K562 (cell line): Measurements from ENCODE around the gene GDF15. TPM values are rescaled to one million over a fixed set of nuclear protein-coding genes. Genes with fewer than 3 reads are reported as not detected.
A peak's percentile ranks its signal among the peaks of the same experiment; 100 is the strongest.

Source experiments
- CREB1 ChIP-seq, 2 experiments: sonication (generic) in 1 of 2; formaldehyde crosslinking in 1 of 2; IDR thresholded peaks; 2 replicates each; pipeline versions ENCODE4 v1.6.1 to v1.8.0; 2012 to 2022; ENCODE audit warnings: inconsistent platforms in 1 of 2, mild to moderate bottlenecking in 1 of 2, missing genetic modification reagents in 1 of 2, moderate library complexity in 1 of 2
- E2F3 ChIP-seq: fragments of 250-450 bp; sonication (Bioruptor Pico); IDR thresholded peaks from 2 replicates; pipeline ENCODE4 v1.4.0; 2020; ENCODE audit warnings: mild to moderate bottlenecking
- EP300 ChIP-seq: IDR thresholded peaks from 2 replicates; pipeline ENCODE4 v1.6.1; 2012; ENCODE audit warnings: low read length, improper control_type of control experiment
- HDAC1 ChIP-seq, 2 experiments: fragments of 450-650 bp; IDR thresholded peaks; 2 replicates each; pipeline ENCODE4 v1.6.1; 2016 to 2017; ENCODE audit warnings: inconsistent platforms in 1 of 2, mild to moderate bottlenecking in 1 of 2, moderate library complexity in 1 of 2
- MAZ ChIP-seq, 2 experiments: fragments of 450-650 bp in 1 of 2; sonication (generic) in 1 of 2; formaldehyde crosslinking; IDR thresholded peaks in 1 of 2; conservative IDR thresholded peaks in 1 of 2; 2 replicates each; pipeline versions ENCODE4 v1.4.0 to v1.5.0; 2020; ENCODE audit warnings: mild to moderate bottlenecking in 1 of 2, missing genetic modification reagents in 1 of 2
- MTA3 ChIP-seq: fragments of 450-650 bp; formaldehyde crosslinking; IDR thresholded peaks from 2 replicates; pipeline ENCODE4 v1.6.1; 2017; ENCODE audit warnings: mild to moderate bottlenecking, borderline replicate concordance
- PHB2 ChIP-seq: fragments of 450-650 bp; IDR thresholded peaks from 2 replicates; pipeline ENCODE4 v1.6.1; 2017; ENCODE audit warnings: low read depth
- POLR2AphosphoS5 ChIP-seq: IDR thresholded peaks from 2 replicates; pipeline ENCODE4 v1.6.1; 2011; ENCODE audit warnings: mild to moderate bottlenecking, low read depth, low read length, moderate library complexity; ENCODE audit not compliant: control insufficient read depth, insufficient read depth
- PURB ChIP-seq: sonication (generic); formaldehyde crosslinking; IDR thresholded peaks from 2 replicates; pipeline ENCODE4 v1.9.0; 2021; ENCODE audit warnings: low read depth, mild to moderate bottlenecking, missing genetic modification reagents
- SAFB ChIP-seq: fragments of 200-400 bp; formaldehyde crosslinking; IDR thresholded peaks from 2 replicates; pipeline ENCODE4 v1.6.1; 2017; ENCODE audit warnings: low read depth, low read length, borderline replicate concordance
- SMAD4 ChIP-seq: fragments of 250-450 bp; sonication (Bioruptor Pico); conservative IDR thresholded peaks from 2 replicates; pipeline ENCODE4 v1.8.0; 2021; ENCODE audit warnings: inconsistent platforms, mild to moderate bottlenecking, moderate library complexity
- SNRNP70 ChIP-seq: fragments of 200-400 bp; formaldehyde crosslinking; optimal IDR thresholded peaks from 2 replicates; pipeline ENCODE3; 2017; ENCODE audit warnings: low read depth, low read length
- SP1 ChIP-seq: sonication (generic); formaldehyde crosslinking; IDR thresholded peaks from 2 replicates; pipeline ENCODE4 v1.8.1; 2022; ENCODE audit warnings: mild to moderate bottlenecking, missing genetic modification reagents
- SREBF1 ChIP-seq: fragments of 150-350 bp; IDR thresholded peaks from 2 replicates; pipeline ENCODE4 v1.6.1; 2014; ENCODE audit warnings: antibody characterized with exemption, low read depth, low read length, borderline replicate concordance
- TAF15 ChIP-seq: fragments of 200-400 bp; formaldehyde crosslinking; IDR thresholded peaks from 2 replicates; pipeline ENCODE4 v1.6.1; 2017; ENCODE audit warnings: mild to moderate bottlenecking, low read depth, low read length, moderate library complexity
- TCF3 ChIP-seq: sonication (generic); formaldehyde crosslinking; IDR thresholded peaks from 2 replicates; pipeline ENCODE4 v1.4.0; 2020; ENCODE audit warnings: mild to moderate bottlenecking, missing genetic modification reagents
- ZNF561 ChIP-seq: fragments of 450-650 bp; formaldehyde crosslinking; conservative IDR thresholded peaks from 2 replicates; pipeline ENCODE4 v1.4.0; 2020; ENCODE audit warnings: mild to moderate bottlenecking, moderate library complexity
- polyA plus RNA-seq, 8 experiments: library from polyadenylated mRNA; depleted of rRNA in 4 of 8; stranded (reverse) in 5 of 8; unstranded in 3 of 8; fragments of >200 nt; fragmentation: Nextera tagmentation in 2 of 8; fragmentation: Illumina TruSeq in 1 of 8; extraction: Ambion mirVana in 2 of 8; extraction: Trizol in 1 of 8; gene quantifications; 2 replicates each; pipeline versions ENCODE4 v1.2.1 to v1.2.3, GENCODE V29; 2011 to 2014; ENCODE audit warnings: inconsistent platforms in 1 of 8, missing spikeins in 1 of 8
- total RNA-seq, 7 experiments: library from RNA; depleted of rRNA in 6 of 7; stranded (reverse); fragments of >200 nt in 6 of 7; fragmentation: Illumina TruSeq in 2 of 7; extraction: Trizol in 2 of 7; gene quantifications; 2 replicates each; pipeline versions ENCODE4 v1.2.1 to v1.2.3, GENCODE V29; 2011 to 2021; ENCODE audit warnings: low replicate concordance in 1 of 7
- TF ChIP-seq, protein P1 (sequence below): conservative IDR thresholded peaks from 2 replicates; pipeline ENCODE4 v1.6.1; 2011; ENCODE audit warnings: low read depth, mild to moderate bottlenecking, low read length; ENCODE audit not compliant: control insufficient read depth
- TF ChIP-seq, protein P2 (sequence below), 2 experiments: fragments of 450-650 bp in 1 of 2; IDR thresholded peaks; 2 replicates each; pipeline ENCODE4 v1.6.1; 2011 to 2017; ENCODE audit warnings: low read depth in 2 of 2, antibody characterized with exemption in 1 of 2, borderline replicate concordance in 1 of 2, low read length in 1 of 2, mild to moderate bottlenecking in 1 of 2, mixed read lengths in 1 of 2; ENCODE audit not compliant: control insufficient read depth in 1 of 2
- TF ChIP-seq, protein P3 (sequence below): sonication (generic); formaldehyde crosslinking; IDR thresholded peaks from 2 replicates; pipeline ENCODE4 v1.9.0; 2022; ENCODE audit warnings: mild to moderate bottlenecking, missing genetic modification reagents
- TF ChIP-seq, protein P4 (sequence below): fragments of 250-450 bp; sonication (Bioruptor Pico); IDR thresholded peaks from 2 replicates; pipeline ENCODE4 v1.5.0; 2021

The GDF15 gene
- total and polyA plus RNA-seq, 9 of the 15 experiments (the other 6 are each of a cell fraction or from before 2014, with no cell fraction given): 2.3 to 82.4 (median 12.5) TPM

DNA sequence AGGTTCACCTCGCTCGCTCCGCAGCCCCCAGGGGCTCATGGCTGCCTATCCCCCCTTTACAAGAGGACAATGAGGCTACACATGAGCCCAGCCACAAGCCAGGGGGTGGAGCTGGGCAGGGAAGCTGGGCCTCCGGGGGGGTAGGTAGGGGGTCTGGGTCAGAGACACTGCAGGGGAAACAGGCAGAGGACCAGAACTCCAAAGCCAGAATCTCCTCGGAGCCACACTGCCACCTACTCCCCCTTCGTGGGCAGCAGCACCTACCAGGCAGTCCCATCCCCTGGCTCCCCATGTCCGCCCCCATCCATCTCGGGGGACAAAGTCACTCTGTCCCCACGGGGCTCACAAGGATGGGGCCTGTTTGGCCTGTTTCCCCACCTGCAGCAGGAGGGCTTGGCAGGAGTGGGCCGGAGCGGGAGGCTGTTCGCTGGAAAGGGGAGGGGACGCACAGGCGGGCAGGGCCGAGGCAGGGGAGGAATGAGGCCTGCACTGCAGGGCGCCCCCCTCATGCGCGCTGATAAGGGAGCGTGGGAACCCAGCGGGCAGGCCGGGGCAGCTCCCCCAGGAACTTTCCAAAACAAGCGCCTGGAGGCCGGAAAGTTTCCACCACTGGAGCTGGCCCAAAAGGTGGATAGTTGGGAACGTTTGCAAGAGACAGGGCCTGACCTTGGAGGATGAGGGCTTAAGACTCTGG is 52.5 kb downstream of the GDF15 start (continued):
- TF ChIP-seq POLR2AphosphoS5: 0 out of 2 replicates have a peak, but pooled peaks have one; percentile 43
- TF ChIP-seq, protein P1, sequence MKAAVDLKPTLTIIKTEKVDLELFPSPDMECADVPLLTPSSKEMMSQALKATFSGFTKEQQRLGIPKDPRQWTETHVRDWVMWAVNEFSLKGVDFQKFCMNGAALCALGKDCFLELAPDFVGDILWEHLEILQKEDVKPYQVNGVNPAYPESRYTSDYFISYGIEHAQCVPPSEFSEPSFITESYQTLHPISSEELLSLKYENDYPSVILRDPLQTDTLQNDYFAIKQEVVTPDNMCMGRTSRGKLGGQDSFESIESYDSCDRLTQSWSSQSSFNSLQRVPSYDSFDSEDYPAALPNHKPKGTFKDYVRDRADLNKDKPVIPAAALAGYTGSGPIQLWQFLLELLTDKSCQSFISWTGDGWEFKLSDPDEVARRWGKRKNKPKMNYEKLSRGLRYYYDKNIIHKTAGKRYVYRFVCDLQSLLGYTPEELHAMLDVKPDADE: peak; percentile 68
- no peak; the same call in 1 of the 2 replicates for TF ChIP-seq SMAD4 (CRISPR knock-in tag)
- no peak for TF ChIP-seq ZNF561 (CRISPR knock-in tag)
- TF ChIP-seq, protein P2, sequence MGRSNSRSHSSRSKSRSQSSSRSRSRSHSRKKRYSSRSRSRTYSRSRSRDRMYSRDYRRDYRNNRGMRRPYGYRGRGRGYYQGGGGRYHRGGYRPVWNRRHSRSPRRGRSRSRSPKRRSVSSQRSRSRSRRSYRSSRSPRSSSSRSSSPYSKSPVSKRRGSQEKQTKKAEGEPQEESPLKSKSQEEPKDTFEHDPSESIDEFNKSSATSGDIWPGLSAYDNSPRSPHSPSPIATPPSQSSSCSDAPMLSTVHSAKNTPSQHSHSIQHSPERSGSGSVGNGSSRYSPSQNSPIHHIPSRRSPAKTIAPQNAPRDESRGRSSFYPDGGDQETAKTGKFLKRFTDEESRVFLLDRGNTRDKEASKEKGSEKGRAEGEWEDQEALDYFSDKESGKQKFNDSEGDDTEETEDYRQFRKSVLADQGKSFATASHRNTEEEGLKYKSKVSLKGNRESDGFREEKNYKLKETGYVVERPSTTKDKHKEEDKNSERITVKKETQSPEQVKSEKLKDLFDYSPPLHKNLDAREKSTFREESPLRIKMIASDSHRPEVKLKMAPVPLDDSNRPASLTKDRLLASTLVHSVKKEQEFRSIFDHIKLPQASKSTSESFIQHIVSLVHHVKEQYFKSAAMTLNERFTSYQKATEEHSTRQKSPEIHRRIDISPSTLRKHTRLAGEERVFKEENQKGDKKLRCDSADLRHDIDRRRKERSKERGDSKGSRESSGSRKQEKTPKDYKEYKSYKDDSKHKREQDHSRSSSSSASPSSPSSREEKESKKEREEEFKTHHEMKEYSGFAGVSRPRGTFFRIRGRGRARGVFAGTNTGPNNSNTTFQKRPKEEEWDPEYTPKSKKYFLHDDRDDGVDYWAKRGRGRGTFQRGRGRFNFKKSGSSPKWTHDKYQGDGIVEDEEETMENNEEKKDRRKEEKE (IDR thresholded peaks at IDR 0.05; ENCODE audit: borderline replicate concordance in 1 of 2, control insufficient read depth in 1 of 2, low read depth in 2 of 2, low read length in 1 of 2): 0 out of 4 replicates have a peak, but pooled peaks of 1 of the 2 experiments have one; percentile 45
- TF ChIP-seq, protein P3, sequence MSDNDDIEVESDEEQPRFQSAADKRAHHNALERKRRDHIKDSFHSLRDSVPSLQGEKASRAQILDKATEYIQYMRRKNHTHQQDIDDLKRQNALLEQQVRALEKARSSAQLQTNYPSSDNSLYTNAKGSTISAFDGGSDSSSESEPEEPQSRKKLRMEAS (CRISPR knock-in tag): peak; percentile 52
- no peak for TF ChIP-seq SREBF1
- peak; percentile 66 to 90; a peak in 3 of 4 replicates for TF ChIP-seq MAZ (CRISPR knock-in tag; conservative IDR thresholded peaks at IDR 0.05 in 1 of 2, IDR thresholded peaks at IDR 0.05 in 1 of 2)
- no peak for TF ChIP-seq TAF15
- TF ChIP-seq CREB1 (IDR thresholded peaks at IDR 0.05): no peak
- TF ChIP-seq CREB1 (CRISPR knock-in tag; IDR thresholded peaks at IDR 0.05): no peak
- peak; percentile 45; the same call in 1 of the 2 replicates for TF ChIP-seq EP300
- peak; percentile 90; the same call in 1 of the 2 replicates for TF ChIP-seq MTA3
- TF ChIP-seq PURB (CRISPR knock-in tag): no peak
- TF ChIP-seq TCF3 (CRISPR knock-in tag): peak; percentile 66
- no peak for TF ChIP-seq PHB2
- TF ChIP-seq E2F3 (CRISPR knock-in tag): no peak; the same call in 1 of the 2 replicates
- TF ChIP-seq SNRNP70: no peak
- peak in 1 of 2 experiments; percentile 71; a peak in 2 of 4 replicates for TF ChIP-seq HDAC1 (IDR thresholded peaks at IDR 0.05)
- TF ChIP-seq SAFB: peak; percentile 55; the same call in 1 of the 2 replicates
- TF ChIP-seq, protein P4, sequence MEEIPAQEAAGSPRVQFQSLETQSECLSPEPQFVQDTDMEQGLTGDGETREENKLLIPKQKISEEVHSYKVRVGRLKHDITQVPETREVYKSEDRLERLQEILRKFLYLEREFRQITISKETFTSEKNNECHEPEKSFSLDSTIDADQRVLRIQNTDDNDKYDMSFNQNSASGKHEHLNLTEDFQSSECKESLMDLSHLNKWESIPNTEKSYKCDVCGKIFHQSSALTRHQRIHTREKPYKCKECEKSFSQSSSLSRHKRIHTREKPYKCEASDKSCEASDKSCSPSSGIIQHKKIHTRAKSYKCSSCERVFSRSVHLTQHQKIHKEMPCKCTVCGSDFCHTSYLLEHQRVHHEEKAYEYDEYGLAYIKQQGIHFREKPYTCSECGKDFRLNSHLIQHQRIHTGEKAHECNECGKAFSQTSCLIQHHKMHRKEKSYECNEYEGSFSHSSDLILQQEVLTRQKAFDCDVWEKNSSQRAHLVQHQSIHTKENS (CRISPR knock-in tag): no peak
- peak; percentile 47; the same call in 1 of the 2 replicates for TF ChIP-seq SP1
